ENCODE results near the gene ARHGEF28.

ARHGEF28 gene

DNA sequence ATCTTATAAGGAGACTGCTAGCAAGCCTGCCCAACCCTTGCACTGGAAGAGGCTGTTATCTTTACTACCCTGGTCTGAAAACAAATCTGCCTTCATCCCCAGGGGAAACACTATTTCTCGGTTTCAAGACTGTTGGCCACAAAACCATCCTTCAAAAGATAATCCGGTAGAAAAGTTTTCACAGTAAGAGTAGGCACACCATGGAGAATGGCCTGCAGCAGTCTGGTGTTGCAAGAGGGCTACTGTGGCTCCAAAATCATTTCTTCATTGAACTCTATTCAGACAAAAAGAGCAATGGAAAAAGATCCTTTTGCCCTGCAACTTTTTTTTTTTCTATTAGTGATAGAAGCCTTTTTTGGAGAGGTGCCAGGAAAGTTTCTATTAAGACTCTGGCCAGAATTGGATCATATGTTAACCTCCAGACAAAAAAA lies 163.9 kb downstream of the ARHGEF28 start:
- Histone ChIP-seq H3K4me3 (replicated peaks; ENCODE audit: insufficient read depth, low read length) (no peak overlapping the region), H3K27me3 (ENCODE audit: insufficient read depth, poor library complexity, severe bottlenecking) (no peaks in the 10 kb centered on the region), H3K27ac (replicated peaks) (no peak overlapping the region)
- no peak for DNase-seq (ENCODE audit: low read depth in 1 of 2, low spot score in 1 of 2)
- TF ChIP-seq REST (IDR thresholded peaks at IDR 0.05; ENCODE audit: insufficient replicate concordance, low read depth) (no peak), CTCF (IDR thresholded peaks at IDR 0.05; ENCODE audit: insufficient read depth, low read length) (no peak), SPI1 (IDR thresholded peaks at IDR 0.05; ENCODE audit: borderline replicate concordance, low read depth) (no peak), GABPA (IDR thresholded peaks at IDR 0.05; ENCODE audit: low read depth) (no peak)

- H3K4me3 ChIP-seq (replicated peaks; ENCODE audit: insufficient read depth, low read length): no peak overlapping the region
- H3K27ac ChIP-seq (replicated peaks): no peak overlapping the region
- no peaks in the 10 kb centered on the region for H3K27me3 ChIP-seq (ENCODE audit: insufficient read depth, poor library complexity, severe bottlenecking)
- DNase-seq (ENCODE audit: low read depth in 1 of 2, low spot score in 1 of 2): no peak
- TF ChIP-seq CTCF (IDR thresholded peaks at IDR 0.05; ENCODE audit: insufficient read depth, low read length) (no peak), GABPA (IDR thresholded peaks at IDR 0.05; ENCODE audit: low read depth) (no peak), SPI1 (IDR thresholded peaks at IDR 0.05; ENCODE audit: borderline replicate concordance, low read depth) (no peak), REST (IDR thresholded peaks at IDR 0.05; ENCODE audit: insufficient replicate concordance, low read depth) (no peak), POLR2AphosphoS5 (IDR thresholded peaks at IDR 0.05; ENCODE audit: low read depth) (no peak)
Measured at GRCh38 chr5:73791389-73791788, 165.4 kb downstream of the ARHGEF28 start.

DNA sequence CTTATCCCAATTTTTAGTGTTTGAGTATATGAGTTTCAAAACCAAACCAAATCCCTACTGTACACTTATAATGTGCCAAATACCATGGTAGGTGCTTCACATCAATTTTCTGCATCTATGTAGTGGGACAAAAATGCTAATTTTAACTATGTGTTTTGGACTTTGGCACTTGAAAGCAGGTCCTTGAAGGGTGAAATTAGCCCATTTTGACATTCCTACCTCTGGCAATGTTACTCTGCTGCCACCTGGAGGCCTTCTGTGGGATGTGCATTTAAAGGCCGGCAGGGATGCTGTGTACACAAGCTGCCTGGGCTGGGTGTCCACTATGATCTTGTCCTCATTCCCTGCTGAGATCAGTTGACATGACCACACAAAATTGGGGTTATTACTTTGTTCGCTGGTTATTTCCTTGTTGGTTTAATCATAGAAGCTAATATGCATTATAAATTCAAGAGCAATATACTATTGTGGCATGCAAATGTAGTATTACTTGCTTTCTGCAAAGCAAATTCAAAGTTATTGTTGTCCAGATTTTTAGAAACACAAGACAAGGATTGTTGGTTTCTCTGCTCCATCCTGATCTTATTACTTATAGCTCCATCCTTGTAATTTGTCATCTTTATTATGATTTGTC lies 166.8 kb downstream of the ARHGEF28 start:
- H3K27ac ChIP-seq (replicated peaks): no peak overlapping the region
- peak; percentile 32 to 48 for DNase-seq (ENCODE audit: low read depth in 1 of 2, low spot score in 1 of 2)
- H3K4me3 ChIP-seq (replicated peaks; ENCODE audit: insufficient read depth, low read length): no peak overlapping the region
- TF ChIP-seq GABPA (IDR thresholded peaks at IDR 0.05; ENCODE audit: low read depth) (no peak), CTCF (IDR thresholded peaks at IDR 0.05; ENCODE audit: insufficient read depth, low read length) (peak; percentile 52), REST (IDR thresholded peaks at IDR 0.05; ENCODE audit: insufficient replicate concordance, low read depth) (no peak), POLR2AphosphoS5 (IDR thresholded peaks at IDR 0.05; ENCODE audit: low read depth) (no peak), SPI1 (IDR thresholded peaks at IDR 0.05; ENCODE audit: borderline replicate concordance, low read depth) (no peak)
- no peaks in the 10 kb centered on the region for H3K27me3 ChIP-seq (ENCODE audit: insufficient read depth, poor library complexity, severe bottlenecking)

All from HL-60 (cell line).